Body of pancreas (tissue), 4 donors: ENCODE results near the gene TCEAL6. TPM values are rescaled to one million over a fixed set of nuclear protein-coding genes. Genes with fewer than 3 reads are reported as not detected.
"Not testable (repeated sequence)": the region's sequence is repeated elsewhere in the genome, so short reads cannot be mapped to it uniquely, and the experiment has no call there.

Source experiments
- ATAC-seq: fragments of 150-250 bp; one replicate; pipeline ENCODE4 v1.9.1; 2016
- DNase-seq, 4 donors: peaks; one replicate each; pipeline ENCODE4 v3.0.0-alpha.2; 2019
- H3K27ac ChIP-seq, 4 donors: fragments of 200-600 bp; sonication (generic); 1 replicate in 3 of 4; 2 replicates in 1 of 4; pipeline versions ENCODE4 v1.5.1 to v1.6.1; 2016 to 2019; ENCODE audit warnings: mild to moderate bottlenecking in 1 of 4, mixed read lengths in 1 of 4, moderate library complexity in 1 of 4
- H3K27me3 ChIP-seq, 2 donors: fragments of 200-600 bp; sonication (generic); one replicate each; pipeline ENCODE4 v1.6.0; 2016; ENCODE audit warnings: mild to moderate bottlenecking in 1 of 2
- H3K36me3 ChIP-seq, 2 donors: fragments of 200-600 bp; sonication (generic); replicated peaks in 1 of 2; 2 replicates each; pipeline ENCODE4 v1.5.1; 2016; ENCODE audit warnings: low read depth in 2 of 2; ENCODE audit not compliant: insufficient read depth in 1 of 2
- H3K4me1 ChIP-seq: fragments of 200-600 bp; sonication (generic); one replicate; pipeline ENCODE4 v1.6.0; 2016
- H3K4me3 ChIP-seq, 2 donors: fragments of 200-600 bp; sonication (generic); 1 replicate in 1 of 2; 2 replicates in 1 of 2; pipeline ENCODE4 v1.5.1; 2016 to 2019
- H3K9me3 ChIP-seq, 3 donors: fragments of 200-600 bp; sonication (generic); 1 replicate in 2 of 3; 2 replicates in 1 of 3; pipeline ENCODE4 v1.5.1; 2016
- CTCF ChIP-seq, 7 experiments: fragments of 450-650 bp in 4 of 7; fragments of 200-600 bp in 3 of 7; sonication (generic) in 3 of 7; IDR thresholded peaks; one replicate each; pipeline ENCODE4 v1.5.1; 2016 to 2019; ENCODE audit warnings: antibody characterized with exemption in 7 of 7
- POLR2A ChIP-seq, 3 donors: fragments of 450-650 bp; IDR thresholded peaks; one replicate each; pipeline ENCODE4 v1.6.1; 2016; ENCODE audit warnings: antibody characterized with exemption in 3 of 3, mild to moderate bottlenecking in 2 of 3
- WGBS, 2 donors: methylation state at CpG; one replicate each; pipeline ENCODE4 v1.1.5; 2017; 5-methylcytosine and 5-hydroxymethylcytosine counted together
- intact Hi-C: fragments of 100-400 bp; cut with DNase I; formaldehyde crosslinking; loops from one replicate; pipeline ENCODE4 v1.15.1; 2023
- total RNA-seq, 2 donors: library from RNA; depleted of rRNA; stranded (reverse); fragments of >200 nt; gene quantifications; one replicate each; pipeline ENCODE4 v1.1.0, GENCODE V29; 2016

TCEAL6 gene
- total RNA-seq, 2 donors from 2014 or later, result not detected

GRCh38 chrX:102138064-102138463 lies 4.2 kb downstream of the TCEAL6 start:
- no peak for TF ChIP-seq POLR2A (IDR thresholded peaks at IDR 0.05)
- TF ChIP-seq CTCF (IDR thresholded peaks at IDR 0.05), result no peak
- 49 to 61% methylated on average over 4 of the region's 4 CpGs for WGBS, 2 donors
- no peak for ATAC-seq

GRCh38 chrX:102129473-102129872 lies 12.8 kb downstream of the TCEAL6 start:
- ATAC-seq (no peak), DNase-seq (no peak)
- Histone ChIP-seq H3K9me3 (no peaks in the 10 kb centered on the region), H3K4me3 (no peak overlapping the region), H3K4me1 (no peaks in the 10 kb centered on the region), H3K27me3 (no peaks in the 10 kb centered on the region), H3K36me3 (no peaks in the 10 kb centered on the region), H3K27ac (no peak overlapping the region)
- WGBS, 2 donors, result 35 to 40% methylated on average over 1 of the region's 1 CpG
- intact Hi-C loops, result no loop called here
- TF ChIP-seq POLR2A (IDR thresholded peaks at IDR 0.05) (no peak), CTCF (IDR thresholded peaks at IDR 0.05) (peak; percentile 12 to 49 (median 25))

More at GRCh38 chrX:102138064-102138463, 4.2 kb downstream of the TCEAL6 start:
- intact Hi-C loops, result no loop called here
- Histone ChIP-seq H3K36me3 (no peaks in the 10 kb centered on the region), H3K9me3 (no peaks in the 10 kb centered on the region), H3K4me3 (no peak overlapping the region), H3K27ac (no peak overlapping the region), H3K27me3 (no peaks in the 10 kb centered on the region), H3K4me1 (no peaks in the 10 kb centered on the region)
- no peak for DNase-seq

- WGBS, 2 donors, result 36 to 50% methylated on average over 8 of the region's 8 CpGs
- H3K27ac ChIP-seq, result no peak overlapping the region
Measured at GRCh38 chrX:102126863-102127262, 15.4 kb downstream of the TCEAL6 start.

GRCh38 chrX:102126080-102126818 lies 16.0 kb downstream of the TCEAL6 start:
- intact Hi-C loops, result not testable (repeated sequence)

More at GRCh38 chrX:102126863-102127262, 15.4 kb downstream of the TCEAL6 start:
- Histone ChIP-seq H3K4me3 (no peak overlapping the region), H3K4me1 (no peaks in the 10 kb centered on the region), H3K9me3 (no peaks in the 10 kb centered on the region), H3K36me3 (no peaks in the 10 kb centered on the region), H3K27me3 (no peaks in the 10 kb centered on the region)
- ATAC-seq (no peak), DNase-seq (no peak)
- intact Hi-C loops, result no loop called here
- no peak for TF ChIP-seq CTCF (IDR thresholded peaks at IDR 0.05)
- no peak for TF ChIP-seq POLR2A (IDR thresholded peaks at IDR 0.05)

GRCh38 chrX:102125436-102125835 lies 16.8 kb downstream of the TCEAL6 start, which contains the start of gene TCEAL2:
TCEAL2 (plus strand) TSS chrX:102125679; CDS start chrX:102126831, 1,152 bp downstream.
- H3K4me1 ChIP-seq, intact Hi-C loops, H3K27ac ChIP-seq, H3K36me3 ChIP-seq, H3K9me3 ChIP-seq, ATAC-seq, H3K4me3 ChIP-seq, H3K27me3 ChIP-seq: not testable (repeated sequence)
- peak in 2 of 4 donors; percentile 10 to 51 for DNase-seq
- 2% methylated on average over 15 of the region's 38 CpGs; no CpG with 5 or more reads in 1 of the 2 donors for WGBS, 2 donors

More at GRCh38 chrX:102126080-102126818, 16.0 kb downstream of the TCEAL6 start:
- WGBS, 2 donors, result 31 to 41% methylated on average over 8 to 11 of the region's 21 CpGs
- not testable (repeated sequence) for DNase-seq, H3K27ac ChIP-seq, H3K27me3 ChIP-seq, H3K36me3 ChIP-seq, ATAC-seq, H3K4me1 ChIP-seq, H3K4me3 ChIP-seq, H3K9me3 ChIP-seq

- H3K36me3 ChIP-seq, H3K4me1 ChIP-seq, H3K27me3 ChIP-seq, ATAC-seq, H3K27ac ChIP-seq, intact Hi-C loops, H3K9me3 ChIP-seq, H3K4me3 ChIP-seq, DNase-seq: not testable (repeated sequence)
- WGBS, 2 donors, result 8 to 11% methylated on average over 3 to 7 of the region's 10 CpGs
Measured at GRCh38 chrX:102125014-102125413, 17.3 kb downstream of the TCEAL6 start.
